Upper lobe of left lung (tissue), 6 donors: ENCODE measurements around the gene ATRNL1. TPM values are rescaled to one million over a fixed set of nuclear protein-coding genes. Genes with fewer than 3 reads are reported as not detected.

ENCODE experiments used
- ATAC-seq, 2 donors: fragments of 200-7000 bp; cut with Tn5 transposase; one replicate each; pipeline ENCODE4 v1.9.1; 2022; ENCODE audit warnings: mild to moderate bottlenecking in 2 of 2, moderate library complexity in 2 of 2; ENCODE audit not compliant: low FRiP score in 2 of 2
- DNase-seq, 2 donors: peaks; one replicate each; pipeline ENCODE4 v3.0.0-alpha.2; 2019 to 2020
- H3K27ac ChIP-seq, 4 donors: fragments of 200-600 bp; sonication (generic); one replicate each; pipeline ENCODE4 v1.5.1; 2016 to 2019
- H3K27me3 ChIP-seq, 4 donors: fragments of 200-600 bp; sonication (generic); one replicate each; pipeline ENCODE4 v1.5.1; 2017 to 2019
- H3K36me3 ChIP-seq, 4 donors: fragments of 200-600 bp; sonication (generic); one replicate each; pipeline ENCODE4 v1.5.1; 2016 to 2019
- H3K4me1 ChIP-seq, 4 donors: fragments of 200-600 bp; sonication (generic); one replicate each; pipeline ENCODE4 v1.5.1; 2018 to 2019
- H3K4me3 ChIP-seq, 4 donors: fragments of 200-600 bp; sonication (generic); one replicate each; pipeline ENCODE4 v1.5.1; 2017 to 2019; ENCODE audit warnings: mild to moderate bottlenecking in 2 of 4, moderate library complexity in 1 of 4
- H3K9me3 ChIP-seq, 4 donors: fragments of 200-600 bp; sonication (generic); one replicate each; pipeline ENCODE4 v1.5.1; 2018 to 2019
- EP300 ChIP-seq, 4 donors: sonication (generic); formaldehyde crosslinking; IDR thresholded peaks; one replicate each; pipeline ENCODE4 v1.5.1; 2017; ENCODE audit warnings: antibody characterized with exemption in 4 of 4, control low read depth in 2 of 4
- POLR2A ChIP-seq, 4 donors: fragments of 450-650 bp; IDR thresholded peaks; one replicate each; pipeline ENCODE4 v1.5.1; 2016 to 2017; ENCODE audit warnings: antibody characterized with exemption in 4 of 4, mild to moderate bottlenecking in 2 of 4
- POLR2AphosphoS5 ChIP-seq, 2 donors: sonication (generic); formaldehyde crosslinking; IDR thresholded peaks; one replicate each; pipeline ENCODE4 v1.5.1; 2017; ENCODE audit warnings: antibody characterized with exemption in 2 of 2
- WGBS, 2 donors: methylation state at CpG; one replicate each; pipeline ENCODE4 v1.1.5; 2017 to 2018; 5-methylcytosine and 5-hydroxymethylcytosine counted together
- total RNA-seq, 6 donors: library from RNA; depleted of rRNA in 4 of 6; stranded (reverse); fragments of >200 nt in 4 of 6; gene quantifications; one replicate each; pipeline versions ENCODE4 v1.1.0 to v1.2.1, GENCODE V29; 2016 to 2021
- TF ChIP-seq, protein P1 (sequence below), 6 experiments: fragments of 450-650 bp in 4 of 6; fragments of 200-600 bp in 2 of 6; sonication (generic) in 2 of 6; IDR thresholded peaks; one replicate each; pipeline ENCODE4 v1.5.1; 2016 to 2019; ENCODE audit warnings: antibody characterized with exemption in 6 of 6
- donor health status: DM: no; HTN: no; CAD: no; lungs with moderate emphysema.
- donor health status: DM: no; HTN: yes; CAD: no; lungs with severe emphysema.

ATRNL1 gene
- total RNA-seq, 6 donors from 2014 or later = 0.11 to 1.0 (median 0.39) TPM

DNA sequence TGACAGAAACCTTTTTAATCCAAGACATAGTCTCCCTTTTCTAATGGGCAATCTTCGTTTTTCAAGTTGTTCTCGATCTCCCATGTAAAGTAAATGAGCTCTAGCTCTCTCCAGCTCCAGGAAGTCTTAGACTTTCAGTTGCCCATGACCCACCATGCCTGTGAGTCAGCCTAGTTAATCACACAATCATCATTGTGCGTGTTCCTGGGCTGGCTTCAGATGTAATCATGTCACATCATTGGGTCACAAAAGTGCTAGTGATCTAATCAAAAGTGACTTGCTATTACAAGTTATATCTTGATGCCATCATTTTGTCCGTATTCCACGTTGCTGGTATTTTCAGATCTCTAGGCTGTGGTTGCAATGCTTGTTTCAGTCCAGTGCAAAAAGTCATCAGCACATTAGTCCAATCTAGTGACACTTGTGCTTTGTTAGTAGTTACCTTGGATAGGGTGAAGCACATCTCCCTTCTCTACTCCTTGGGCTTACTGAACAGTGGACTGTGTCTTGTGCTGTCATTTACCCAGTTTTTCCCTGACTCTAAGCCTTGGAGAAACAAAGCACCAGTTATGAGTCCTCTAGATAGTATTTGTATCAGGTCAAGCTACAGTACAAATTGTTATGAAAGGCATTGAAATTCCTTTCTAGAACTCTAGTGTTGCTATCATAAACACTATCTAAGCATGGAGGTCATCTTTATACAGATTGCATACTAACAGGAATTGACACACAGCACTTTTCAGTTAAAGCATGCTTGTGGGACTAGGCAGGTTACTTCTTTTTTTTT, 863.3 kb downstream of the ATRNL1 start:
- no peak for DNase-seq
- no peaks in the 10 kb centered on the region for H3K36me3 ChIP-seq
- H3K4me1 ChIP-seq = no peaks in the 10 kb centered on the region
- WGBS, 2 donors = 83 to 92% methylated on average over 5 of the region's 5 CpGs
- no peak overlapping the region for H3K27ac ChIP-seq
- ATAC-seq = no peak
- H3K27me3 ChIP-seq = no peaks in the 10 kb centered on the region
- TF ChIP-seq, protein P1, sequence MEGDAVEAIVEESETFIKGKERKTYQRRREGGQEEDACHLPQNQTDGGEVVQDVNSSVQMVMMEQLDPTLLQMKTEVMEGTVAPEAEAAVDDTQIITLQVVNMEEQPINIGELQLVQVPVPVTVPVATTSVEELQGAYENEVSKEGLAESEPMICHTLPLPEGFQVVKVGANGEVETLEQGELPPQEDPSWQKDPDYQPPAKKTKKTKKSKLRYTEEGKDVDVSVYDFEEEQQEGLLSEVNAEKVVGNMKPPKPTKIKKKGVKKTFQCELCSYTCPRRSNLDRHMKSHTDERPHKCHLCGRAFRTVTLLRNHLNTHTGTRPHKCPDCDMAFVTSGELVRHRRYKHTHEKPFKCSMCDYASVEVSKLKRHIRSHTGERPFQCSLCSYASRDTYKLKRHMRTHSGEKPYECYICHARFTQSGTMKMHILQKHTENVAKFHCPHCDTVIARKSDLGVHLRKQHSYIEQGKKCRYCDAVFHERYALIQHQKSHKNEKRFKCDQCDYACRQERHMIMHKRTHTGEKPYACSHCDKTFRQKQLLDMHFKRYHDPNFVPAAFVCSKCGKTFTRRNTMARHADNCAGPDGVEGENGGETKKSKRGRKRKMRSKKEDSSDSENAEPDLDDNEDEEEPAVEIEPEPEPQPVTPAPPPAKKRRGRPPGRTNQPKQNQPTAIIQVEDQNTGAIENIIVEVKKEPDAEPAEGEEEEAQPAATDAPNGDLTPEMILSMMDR (IDR thresholded peaks at IDR 0.05) = no peak
- no peak for TF ChIP-seq POLR2A (IDR thresholded peaks at IDR 0.05)
- TF ChIP-seq POLR2AphosphoS5 (IDR thresholded peaks at IDR 0.05) = no peak
- no peak for TF ChIP-seq EP300 (IDR thresholded peaks at IDR 0.05)
- H3K9me3 ChIP-seq = no peaks in the 10 kb centered on the region
- no peak overlapping the region for H3K4me3 ChIP-seq

- DNase-seq (no peak), ATAC-seq (no peak)
- H3K36me3 ChIP-seq = no peaks in the 10 kb centered on the region
- H3K9me3 ChIP-seq = no peaks in the 10 kb centered on the region
- no peak for TF ChIP-seq POLR2A (IDR thresholded peaks at IDR 0.05)
- TF ChIP-seq POLR2AphosphoS5 (IDR thresholded peaks at IDR 0.05) = no peak
- TF ChIP-seq, protein P1 (IDR thresholded peaks at IDR 0.05) = no peak
- no peak for TF ChIP-seq EP300 (IDR thresholded peaks at IDR 0.05)
- WGBS, 2 donors = 88 to 90% methylated on average over 2 of the region's 2 CpGs
- H3K27ac ChIP-seq = no peak overlapping the region
- H3K4me3 ChIP-seq = no peak overlapping the region
- no peaks in the 10 kb centered on the region for H3K27me3 ChIP-seq
- H3K4me1 ChIP-seq = no peaks in the 10 kb centered on the region
Observed at GRCh38 chr10:115957012-115957399, 863.8 kb downstream of the ATRNL1 start.

DNA sequence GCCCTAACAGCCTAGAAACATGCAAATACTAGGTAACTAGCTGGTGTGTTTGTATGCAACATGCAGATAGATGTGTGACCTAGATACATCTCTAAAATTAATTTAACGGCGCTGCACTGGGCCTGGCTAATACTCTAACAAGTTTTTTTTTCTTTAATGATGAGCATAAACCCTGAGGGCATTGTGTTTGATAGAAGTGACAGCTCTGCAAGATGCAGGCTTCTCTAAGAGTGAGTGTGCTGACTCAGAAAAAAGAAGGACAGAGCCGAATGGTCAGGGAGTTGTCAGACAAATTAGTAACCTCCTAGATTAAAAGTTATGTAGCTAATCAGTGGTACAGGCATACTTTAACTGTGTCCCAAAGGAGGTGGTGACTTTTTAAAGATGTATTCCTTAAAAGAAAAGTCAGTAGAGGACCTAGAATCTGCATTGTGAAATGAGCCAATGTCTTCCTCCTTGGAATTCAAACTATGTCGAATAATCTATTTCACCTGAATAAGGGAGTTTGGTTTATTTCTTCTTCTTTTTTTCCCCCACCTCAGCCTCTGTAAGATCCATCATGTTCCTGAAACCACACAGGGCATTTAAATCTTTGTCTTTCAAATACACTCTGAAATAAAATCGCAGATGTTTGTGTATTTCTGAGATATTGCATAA, 864.7 kb downstream of the ATRNL1 start:
- Histone ChIP-seq H3K9me3 (no peaks in the 10 kb centered on the region), H3K36me3 (no peaks in the 10 kb centered on the region), H3K27ac (no peak overlapping the region), H3K4me1 (no peaks in the 10 kb centered on the region), H3K27me3 (no peaks in the 10 kb centered on the region), H3K4me3 (no peak overlapping the region)
- no peak for DNase-seq
- WGBS, 2 donors = 92 to 93% methylated on average over 5 of the region's 5 CpGs
- ATAC-seq = no peak
- TF ChIP-seq, protein P1 (IDR thresholded peaks at IDR 0.05) = no peak
- TF ChIP-seq EP300 (IDR thresholded peaks at IDR 0.05) (no peak), POLR2AphosphoS5 (IDR thresholded peaks at IDR 0.05) (no peak), POLR2A (IDR thresholded peaks at IDR 0.05) (no peak)

GRCh38 chr10:115963848-115964247, 870.7 kb downstream of the ATRNL1 start:
- DNase-seq (no peak), ATAC-seq (no peak)
- Histone ChIP-seq H3K4me1 (no peaks in the 10 kb centered on the region), H3K36me3 (no peaks in the 10 kb centered on the region), H3K27me3 (no peaks in the 10 kb centered on the region), H3K4me3 (no peak overlapping the region), H3K9me3 (no peaks in the 10 kb centered on the region), H3K27ac (no peak overlapping the region)
- TF ChIP-seq EP300 (IDR thresholded peaks at IDR 0.05) = no peak
- TF ChIP-seq POLR2A (IDR thresholded peaks at IDR 0.05) = no peak
- TF ChIP-seq POLR2AphosphoS5 (IDR thresholded peaks at IDR 0.05) = no peak
- TF ChIP-seq, protein P1 (IDR thresholded peaks at IDR 0.05) = no peak
- WGBS, 2 donors = 25 to 51% methylated on average over 6 of the region's 6 CpGs
